Inferior parietal cortex (tissue), 1 donor: ENCODE results near the gene XKR3.
"Not testable (repeated sequence)": the region's sequence is repeated elsewhere in the genome, so short reads cannot be mapped to it uniquely, and the experiment has no call there.

Source experiments
- DNase-seq: peaks from one replicate; pipeline ENCODE4 v3.0.0-alpha.2; 2016; ENCODE audit errors: extremely low spot score

Gene XKR3

GRCh38 chr22:16806401-16806800, 18.8 kb downstream of the XKR3 start:
- no peak for DNase-seq

GRCh38 chr22:16804882-16805281, 20.3 kb downstream of the XKR3 start:
- no peak for DNase-seq

- DNase-seq = no peak
Measured at GRCh38 chr22:16803255-16803917, 21.8 kb downstream of the XKR3 start.

GRCh38 chr22:16801571-16801970, 23.6 kb downstream of the XKR3 start:
- no peak for DNase-seq

GRCh38 chr22:16801088-16801487, 24.1 kb downstream of the XKR3 start:
- DNase-seq = no peak

GRCh38 chr22:16800358-16800757, 24.9 kb downstream of the XKR3 start:
- DNase-seq = no peak

- DNase-seq = not testable (repeated sequence)
Measured at GRCh38 chr22:16795504-16795903, 29.7 kb downstream of the XKR3 start.

GRCh38 chr22:16793831-16794230, 31.4 kb downstream of the XKR3 start:
- DNase-seq = no peak

- no peak for DNase-seq
Measured at GRCh38 chr22:16789860-16790493, 35.2 kb downstream of the XKR3 start.

GRCh38 chr22:16783930-16784354, 41.3 kb downstream of the XKR3 start:
- no peak for DNase-seq

GRCh38 chr22:16783453-16783852, 41.8 kb downstream of the XKR3 start:
- no peak for DNase-seq

GRCh38 chr22:16781764-16782329, 43.4 kb downstream of the XKR3 start:
- DNase-seq = no peak

- no peak for DNase-seq
Measured at GRCh38 chr22:16781074-16781763, 44.0 kb downstream of the XKR3 start.

GRCh38 chr22:16777284-16777924, 47.8 kb downstream of the XKR3 start:
- DNase-seq = no peak

GRCh38 chr22:16776080-16776479, 49.1 kb downstream of the XKR3 start:
- DNase-seq = no peak

GRCh38 chr22:16774911-16775500, 50.2 kb downstream of the XKR3 start:
- no peak for DNase-seq

GRCh38 chr22:16771569-16771968, 53.6 kb downstream of the XKR3 start:
- DNase-seq = not testable (repeated sequence)

GRCh38 chr22:16767927-16768326, 57.3 kb downstream of the XKR3 start:
- DNase-seq = not testable (repeated sequence)

- DNase-seq = not testable (repeated sequence)
Measured at GRCh38 chr22:16762224-16762623, 63.0 kb downstream of the XKR3 start.

GRCh38 chr22:16760416-16760815, 64.8 kb downstream of the XKR3 start:
- DNase-seq = not testable (repeated sequence)

- not testable (repeated sequence) for DNase-seq
Measured at GRCh38 chr22:16749282-16749681, 75.9 kb downstream of the XKR3 start.
